OCI-LY7 (cell line): ENCODE data around the gene TDRD9. TPM values are rescaled to one million over a fixed set of nuclear protein-coding genes. Genes with fewer than 3 reads are reported as not detected.

Source experiments
- BruUV-seq: library from RNA; stranded (reverse); fragments of 400-500 nt; replicated peaks from 2 replicates; lab custom pipeline; 2021; lab: Mats Ljungman, UMichigan
- CTCF ChIA-PET: fragments of 300-600 bp; sonication (Branson Sonifier 250); formaldehyde crosslinking; loops from one replicate; lab custom pipeline; 2022; ENCODE audit warnings: antibody characterized with exemption; ENCODE audit not compliant: unreplicated experiment; lab: Charles Lee
- POLR2A ChIA-PET: fragments of 300-600 bp; sonication (Branson Sonifier 250); formaldehyde crosslinking; loops from one replicate; lab custom pipeline; 2022; ENCODE audit warnings: antibody characterized with exemption; lab: Charles Lee
- DNase-seq: peaks from one replicate; pipeline ENCODE4 v3.0.0-alpha.2; 2015; ENCODE audit warnings: low spot score
- H2AFZ ChIP-seq: fragments of 200-600 bp; sonication (generic), shearing (Covaris generic); 2 replicates; pipeline ENCODE4 v1.6.1; 2014; ENCODE audit warnings: mild to moderate bottlenecking, antibody characterized with exemption, low read length, moderate library complexity
- H3K27ac ChIP-seq: fragments of 200-600 bp; sonication (generic); 2 replicates; pipeline ENCODE4 v1.5.1; 2014; ENCODE audit warnings: mixed run types, low read depth, mild to moderate bottlenecking, moderate library complexity, low read length, inconsistent platforms; ENCODE audit not compliant: poor library complexity, severe bottlenecking
- H3K36me3 ChIP-seq: fragments of 200-600 bp; sonication (generic); 2 replicates; pipeline ENCODE4 v1.6.1; 2014; ENCODE audit warnings: mild to moderate bottlenecking, antibody characterized with exemption, low read length, moderate library complexity, mixed read lengths; ENCODE audit not compliant: insufficient read depth
- H3K4me1 ChIP-seq: fragments of 200-600 bp; sonication (generic); 2 replicates; pipeline ENCODE4 v1.5.1; 2014; ENCODE audit warnings: mild to moderate bottlenecking, low read length; ENCODE audit not compliant: insufficient read depth, poor library complexity, severe bottlenecking
- H3K4me2 ChIP-seq: fragments of 200-600 bp; sonication (generic); 2 replicates; pipeline ENCODE4 v1.6.1; 2014; ENCODE audit warnings: mild to moderate bottlenecking, low read length
- H3K4me3 ChIP-seq: fragments of 200-600 bp; sonication (generic); 2 replicates; pipeline ENCODE4 v1.5.1; 2014; ENCODE audit warnings: mild to moderate bottlenecking, low read depth, low read length; ENCODE audit not compliant: poor library complexity, severe bottlenecking
- H3K79me2 ChIP-seq: fragments of 200-600 bp; sonication (generic); 2 replicates; pipeline ENCODE4 v1.6.1; 2016; ENCODE audit warnings: low read depth, mild to moderate bottlenecking, low read length, moderate library complexity, mixed read lengths; ENCODE audit not compliant: insufficient read depth
- H3K9me2 ChIP-seq: fragments of 200-600 bp; sonication (generic); 2 replicates; pipeline ENCODE4 v1.6.1; 2016; ENCODE audit warnings: mild to moderate bottlenecking, low read length, mixed read lengths; ENCODE audit not compliant: insufficient read depth
- H3K9me3 ChIP-seq: fragments of 200-600 bp; sonication (generic); 2 replicates; pipeline ENCODE4 v1.6.1; 2014; ENCODE audit warnings: mild to moderate bottlenecking, mixed run types, low read length, mixed read lengths
- H4K20me1 ChIP-seq: fragments of 200-600 bp; sonication (generic); 2 replicates; pipeline ENCODE4 v1.6.1; 2014; ENCODE audit warnings: mild to moderate bottlenecking, antibody characterized with exemption, low read length, moderate library complexity, mixed read lengths; ENCODE audit not compliant: insufficient read depth
- CTCF ChIP-seq: fragments of 200-600 bp; sonication (generic); conservative IDR thresholded peaks from 2 replicates; pipeline ENCODE4 v1.5.1; 2014; ENCODE audit warnings: mild to moderate bottlenecking, antibody characterized with exemption, low read length, moderate library complexity, mixed read lengths
- EZH2phosphoT487 ChIP-seq: fragments of 200-600 bp; sonication (generic); IDR thresholded peaks from 2 replicates; pipeline ENCODE4 v1.6.1; 2018; ENCODE audit warnings: low read depth, borderline replicate concordance, mild to moderate bottlenecking, mixed run types, antibody characterized with exemption, low read length, moderate library complexity, mixed read lengths
- intact Hi-C: fragments of 100-400 bp; cut with micrococcal nuclease; formaldehyde crosslinking; loops from one replicate; pipeline ENCODE4 v1.10.0; 2022; ENCODE audit not compliant: unreplicated experiment
- total RNA-seq, 2 experiments: library from RNA; depleted of rRNA in 1 of 2; stranded (reverse); fragments of >200 nt in 1 of 2; shearing (Covaris generic) in 1 of 2; gene quantifications; 2 replicates each; pipeline ENCODE4 v1.2.3, GENCODE V29; 2014 to 2022

Gene TDRD9
- total RNA-seq, 2 experiments from 2014 or later: not detected

- DNase-seq: no peak
- Histone ChIP-seq H3K9me3 (no peaks in the 10 kb centered on the region), H3K27ac (no peak overlapping the region), H3K4me1 (no peaks in the 10 kb centered on the region), H3K4me3 (no peak overlapping the region), H3K4me2 (no peak overlapping the region), H3K9me2 (no peaks in the 10 kb centered on the region), H4K20me1 (no peaks in the 10 kb centered on the region), H3K79me2 (no peaks in the 10 kb centered on the region), H2AFZ (no peak overlapping the region), H3K36me3 (no peaks in the 10 kb centered on the region)
- BruUV-seq: no TSS peak
- ChIA-PET CTCF (no interaction called here), POLR2A (interaction anchor here (0.7 kb wide), 2 partner anchors 19 to 275 kb away, joined by 3 read pairs; no protein-coding TSS in a partner anchor)
- intact Hi-C loops: no loop called here
- no peak for TF ChIP-seq CTCF
- TF ChIP-seq EZH2phosphoT487: no peak
These were observed 83.7 kb downstream of the TDRD9 start for GRCh38 chr14:104011824-104012517.

GRCh38 chr14:104014764-104015163, 86.5 kb downstream of the TDRD9 start:
- no peak for DNase-seq
- no TSS peak for BruUV-seq
- intact Hi-C loops: no loop called here

More at GRCh38 chr14:104014764-104015163, 86.5 kb downstream of the TDRD9 start:
- H3K27ac ChIP-seq: no peak overlapping the region
- ChIA-PET POLR2A (interaction anchor here (0.7 kb wide), 1 partner anchor 878 kb away, joined by 8 read pairs; no protein-coding TSS in a partner anchor), CTCF (no interaction called here)
- H3K4me2 ChIP-seq: no peak overlapping the region
- no peaks in the 10 kb centered on the region for H3K9me2 ChIP-seq
- no peaks in the 10 kb centered on the region for H3K9me3 ChIP-seq
- no peak overlapping the region for H2AFZ ChIP-seq
- H3K4me1 ChIP-seq: no peaks in the 10 kb centered on the region
- no peaks in the 10 kb centered on the region for H4K20me1 ChIP-seq
- no peak overlapping the region for H3K4me3 ChIP-seq
- no peaks in the 10 kb centered on the region for H3K79me2 ChIP-seq
- no peak for TF ChIP-seq CTCF
- no peak for TF ChIP-seq EZH2phosphoT487
- no peaks in the 10 kb centered on the region for H3K36me3 ChIP-seq
